GM18507 (cell line): ENCODE results near the gene FAM136A.

ENCODE experiments used
- DNase-seq: peaks from one replicate; pipeline ENCODE4 v3.0.0; 2011; ENCODE audit warnings: low read depth; ENCODE audit not compliant: insufficient read length; ENCODE audit errors: extremely low spot score
- FAIRE-seq: peaks from 2 replicates; lab custom pipeline; 2011; peaks lifted over from hg19 to GRCh38; lab: Jason Lieb, UNC

Gene FAM136A

DNA sequence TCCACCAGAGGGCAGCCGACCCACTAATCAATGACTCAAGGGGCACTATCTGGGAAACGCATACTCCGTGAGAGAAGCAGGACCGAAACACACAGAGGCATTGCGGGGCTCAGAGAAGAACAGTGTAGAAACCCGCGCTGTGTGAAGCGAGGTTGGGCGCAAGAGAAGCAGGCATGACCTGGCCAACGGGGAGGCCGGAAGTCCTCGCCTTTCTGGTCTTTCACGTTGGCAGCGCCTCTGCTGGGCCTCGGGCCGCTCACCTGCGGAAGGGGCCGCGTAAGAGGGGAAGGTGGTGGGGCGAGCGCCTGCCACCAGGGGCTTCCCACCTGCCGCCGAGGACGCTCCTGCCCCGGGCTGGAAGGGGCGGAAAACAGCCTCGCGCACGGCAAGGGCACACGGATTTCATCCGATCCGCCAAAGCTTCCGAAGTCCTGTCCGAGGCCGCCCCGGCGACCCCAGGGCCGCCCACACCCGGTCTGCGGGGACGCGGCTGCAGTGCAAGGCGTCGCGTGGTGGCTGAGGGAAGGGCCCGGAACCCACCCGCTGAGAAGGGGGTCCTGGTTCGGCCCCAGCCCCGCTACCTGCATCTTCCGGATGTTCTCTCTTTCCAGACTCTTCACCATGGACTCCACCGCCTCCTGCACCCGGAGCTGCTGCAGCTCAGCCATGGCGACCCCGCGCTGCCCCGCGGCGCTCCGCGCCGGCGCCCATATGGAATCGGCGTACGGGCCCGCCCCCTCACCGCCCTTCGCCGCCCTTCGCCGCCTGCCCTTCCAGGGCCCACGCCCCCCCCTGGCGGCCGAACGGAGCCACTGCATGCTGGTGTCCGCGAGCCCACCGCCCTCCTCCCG, at the start of gene FAM136A:
Gene FAM136A, minus strand, starts transcription at position 724 of the 851 bp plus-strand sequence. Its CDS starts 56 bp downstream, at position 668.
- FAIRE-seq = no peak
- peak; percentile 82 for DNase-seq

DNA sequence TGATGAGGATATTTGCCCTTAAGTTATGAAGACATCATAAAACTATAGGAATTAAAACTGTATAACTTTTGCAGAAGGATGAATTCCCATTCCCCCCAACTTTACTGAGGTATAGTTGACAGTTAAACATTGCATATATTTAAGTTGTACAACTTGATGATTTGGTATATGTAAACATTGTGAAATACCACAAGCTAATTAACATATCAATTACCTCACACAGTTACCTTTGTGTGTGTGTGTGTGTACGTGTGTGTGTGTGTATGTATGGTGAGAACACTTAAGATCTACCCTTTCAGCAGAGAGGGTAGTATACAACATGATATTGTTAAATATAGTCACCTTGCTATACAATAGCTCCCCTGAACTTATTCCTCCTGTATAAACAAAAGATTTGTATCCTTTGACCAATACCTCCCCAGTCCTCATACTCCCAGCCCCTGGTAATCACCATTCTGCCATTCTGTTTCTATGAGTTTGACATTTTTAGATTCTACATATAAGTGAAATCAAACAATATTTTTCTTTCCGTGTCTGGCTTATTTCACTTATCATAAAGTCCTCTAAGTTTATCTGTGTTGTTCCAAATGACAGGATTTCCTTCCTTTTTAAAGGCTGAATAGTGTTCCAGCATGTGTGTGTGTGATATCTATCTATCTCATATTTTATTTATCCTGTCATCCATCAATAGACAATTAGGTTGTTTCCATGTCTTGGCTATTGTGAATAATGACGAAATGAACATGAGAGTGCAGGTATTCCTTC, 48.2 kb upstream of the FAM136A start:
- DNase-seq (no peak), FAIRE-seq (no peak)

GRCh38 chr2:70347831-70348230, 46.0 kb upstream of the FAM136A start:
- FAIRE-seq (no peak), DNase-seq (no peak)

DNA sequence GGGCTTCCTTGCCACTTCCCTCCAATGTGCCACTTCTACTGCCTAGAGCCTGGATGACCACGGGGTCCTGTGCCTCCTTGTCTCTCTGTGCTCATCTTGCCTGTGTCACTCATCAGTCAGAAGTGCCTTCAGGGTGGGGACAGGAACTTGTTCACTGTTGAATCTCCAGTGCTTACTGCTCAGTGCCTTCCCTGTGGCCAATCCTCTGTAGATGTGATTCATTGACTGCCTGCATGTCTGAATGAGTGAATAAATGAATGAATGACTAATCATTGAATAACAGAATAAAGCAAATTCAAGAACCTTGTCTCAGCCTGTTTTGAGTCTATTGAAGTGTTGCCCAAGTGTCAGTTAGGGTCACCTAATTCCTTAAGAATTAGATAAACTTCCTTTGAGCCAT, 42.3 kb upstream of the FAM136A start:
- no peak for DNase-seq

GRCh38 chr2:70341477-70341765, 39.6 kb upstream of the FAM136A start:
- DNase-seq (no peak), FAIRE-seq (no peak)

More for the DNA sequence above, 42.3 kb upstream of the FAM136A start:
- FAIRE-seq = no peak

DNA sequence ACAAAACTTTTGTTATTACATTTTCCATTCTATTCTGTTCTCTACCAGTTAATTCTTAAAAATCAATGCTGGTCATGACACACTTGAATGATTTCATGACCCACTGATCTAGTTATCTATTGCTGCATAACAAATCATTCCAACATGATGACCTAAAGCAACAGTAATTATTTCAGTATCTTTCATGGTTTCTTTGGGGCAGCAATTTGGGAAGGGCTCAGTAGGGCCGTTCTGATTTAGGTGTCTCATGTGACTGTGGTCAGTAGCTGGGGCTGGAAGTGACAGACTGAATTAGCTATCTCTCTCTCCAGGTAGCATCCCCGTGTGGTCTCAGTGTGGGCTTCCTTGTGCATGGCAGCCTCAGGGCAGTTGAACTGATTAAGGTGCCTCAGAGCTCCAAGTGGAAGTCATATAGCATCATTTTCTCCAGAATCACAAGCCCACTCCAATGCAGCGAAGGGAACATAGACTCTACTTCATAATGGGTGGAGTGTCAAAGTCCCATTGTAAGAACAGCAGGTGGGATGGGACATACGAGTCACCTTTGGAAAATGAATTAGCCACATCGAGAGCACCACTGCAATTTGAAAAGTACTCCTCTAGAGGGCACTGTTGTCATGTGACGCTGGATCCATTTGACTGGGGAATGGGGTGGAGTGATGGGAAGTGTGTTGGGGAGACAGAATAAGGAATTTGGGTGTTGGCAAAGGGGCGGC, 39.1 kb upstream of the FAM136A start:
- FAIRE-seq (peak; percentile 75), DNase-seq (peak; percentile 18)

GRCh38 chr2:70340075-70340474, 38.2 kb upstream of the FAM136A start:
- DNase-seq (no peak), FAIRE-seq (no peak)

- no peak for DNase-seq
- no peak for FAIRE-seq
Observed at GRCh38 chr2:70336552-70336951, 34.7 kb upstream of the FAM136A start.

DNA sequence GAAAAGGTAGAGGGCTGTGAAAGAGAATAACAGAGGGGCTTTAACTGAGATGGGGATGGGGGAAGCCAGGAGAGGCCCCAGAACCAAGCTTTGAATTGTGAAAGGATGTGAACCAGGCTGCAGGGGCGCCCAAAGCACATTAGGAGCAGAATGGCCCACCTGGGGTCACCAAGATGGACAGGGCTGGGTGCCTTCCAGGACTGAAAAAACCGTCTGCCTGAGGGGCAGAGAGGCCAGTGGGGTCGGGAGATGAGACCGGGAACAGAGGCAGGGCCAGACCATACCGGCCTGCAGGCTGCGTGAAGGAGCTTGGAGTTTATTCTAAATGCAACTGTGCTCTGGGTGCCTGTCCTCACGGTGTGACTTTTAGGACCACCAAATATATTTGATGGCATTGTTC, 29.1 kb upstream of the FAM136A start:
- FAIRE-seq = no peak
- no peak for DNase-seq

DNA sequence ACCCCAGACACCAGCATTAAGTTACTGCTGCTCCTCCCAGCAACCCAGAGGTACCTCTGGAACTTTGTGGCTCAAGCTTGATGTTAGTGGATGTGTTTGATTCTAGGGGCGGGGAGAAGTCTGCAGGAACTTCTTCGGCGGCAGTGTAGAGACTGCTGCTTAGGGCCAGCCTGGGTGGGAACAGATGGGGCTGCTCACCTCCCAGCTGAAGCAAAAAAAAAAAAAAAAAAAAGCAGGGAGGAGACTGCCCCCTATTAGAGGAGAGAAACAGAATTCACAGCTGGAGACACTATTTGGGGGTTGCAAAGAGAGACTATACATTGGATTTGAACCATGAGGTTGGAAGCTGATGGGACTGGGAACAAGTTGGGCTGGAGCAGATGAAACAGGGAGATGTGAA, 28.6 kb upstream of the FAM136A start:
- DNase-seq (no peak), FAIRE-seq (no peak)

DNA sequence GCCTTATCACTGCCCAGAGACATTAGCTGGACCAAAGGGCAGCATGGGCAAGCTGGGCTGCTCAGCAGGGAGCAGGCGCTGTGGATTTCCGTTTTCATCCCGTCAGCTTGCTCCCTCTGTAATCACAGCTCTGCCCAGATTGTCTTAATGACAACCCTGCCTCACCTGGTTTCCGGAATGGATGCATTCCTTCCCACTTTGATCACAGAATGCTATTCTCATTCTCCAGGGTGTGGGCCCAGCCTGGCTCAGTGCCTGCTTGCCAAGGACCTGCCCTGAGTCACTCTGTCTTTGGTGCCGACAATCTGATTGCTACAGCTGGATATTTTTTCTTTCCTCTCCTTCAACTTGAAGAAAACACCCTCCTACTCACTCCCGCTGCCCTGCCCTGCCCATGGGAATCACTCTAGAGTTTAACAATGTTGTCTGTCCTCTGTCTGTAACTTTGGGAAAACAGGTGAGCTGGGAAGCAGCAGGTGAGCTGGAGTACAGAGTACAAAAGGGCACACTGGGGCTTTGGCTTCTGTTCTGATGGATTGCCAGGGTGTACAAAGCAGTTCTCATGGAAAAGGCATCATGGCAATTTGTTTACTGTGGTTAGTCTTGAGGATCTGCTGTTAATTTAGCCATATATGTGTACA, 27.2 kb upstream of the FAM136A start:
- FAIRE-seq = no peak
- no peak for DNase-seq

DNA sequence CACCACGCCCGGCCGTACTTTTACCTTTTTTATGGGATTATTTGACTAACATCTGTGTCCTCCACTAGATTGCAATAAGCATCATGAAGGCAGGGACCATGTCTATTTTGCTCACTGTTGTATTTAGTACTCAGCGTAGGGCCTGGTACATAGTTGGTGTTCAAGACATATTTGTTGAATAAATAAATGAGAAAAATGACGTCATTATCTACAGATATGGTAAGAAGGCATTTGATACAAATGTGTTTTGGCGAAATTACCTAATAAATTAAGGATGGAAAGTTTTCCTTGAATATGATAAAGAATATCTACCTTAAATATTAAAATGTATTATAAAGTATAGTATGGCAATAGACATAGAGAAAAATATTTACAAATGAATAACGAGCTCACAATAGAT, 24.0 kb upstream of the FAM136A start:
- no peak for FAIRE-seq
- no peak for DNase-seq

GRCh38 chr2:70322518-70322917, 20.7 kb upstream of the FAM136A start:
- no peak for DNase-seq
- FAIRE-seq = no peak

DNA sequence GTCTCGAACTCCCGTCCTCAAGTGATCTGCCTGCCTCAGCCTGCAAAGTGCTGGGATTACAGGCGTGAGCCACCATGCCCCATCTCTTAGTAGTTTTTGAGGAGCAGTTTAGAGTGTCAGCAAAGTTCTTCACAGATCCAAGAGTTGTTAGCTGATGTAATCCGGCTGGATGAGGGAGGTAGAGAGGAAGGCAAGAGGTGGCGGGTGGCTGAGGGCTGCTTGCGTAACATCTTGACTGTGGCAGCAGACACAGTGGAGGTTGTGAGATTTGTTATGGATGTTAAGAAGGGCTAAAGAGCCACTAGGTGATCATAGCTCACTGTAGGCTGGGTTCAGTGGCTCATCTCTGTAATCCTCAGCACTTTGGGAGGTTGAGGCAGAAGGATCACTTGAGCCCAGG, 19.5 kb upstream of the FAM136A start:
- no peak for DNase-seq
- no peak for FAIRE-seq

DNA sequence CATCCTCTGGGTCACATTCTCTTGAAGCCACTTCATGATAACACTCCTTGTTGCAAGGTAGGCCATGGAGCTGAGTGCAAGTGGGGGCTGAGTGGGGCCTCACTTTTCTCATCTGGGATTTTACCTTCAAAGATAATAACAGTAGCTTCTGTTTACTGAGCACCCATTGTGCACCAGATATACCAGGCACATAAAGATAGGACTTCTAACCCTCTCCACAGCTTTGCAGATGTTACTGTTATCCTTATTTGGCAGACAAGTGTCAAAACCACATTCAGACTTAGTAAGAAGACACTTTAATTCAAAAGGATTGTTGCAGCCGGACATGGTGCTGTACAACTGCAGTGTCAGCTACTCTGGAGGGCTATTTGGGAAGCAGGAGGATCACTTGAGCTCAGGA, 12.8 kb upstream of the FAM136A start:
- DNase-seq (no peak), FAIRE-seq (no peak)

GRCh38 chr2:70312560-70312959, 10.7 kb upstream of the FAM136A start:
- no peak for DNase-seq
- FAIRE-seq = no peak

GRCh38 chr2:70310899-70311298, 9.0 kb upstream of the FAM136A start:
- no peak for FAIRE-seq
- no peak for DNase-seq

DNA sequence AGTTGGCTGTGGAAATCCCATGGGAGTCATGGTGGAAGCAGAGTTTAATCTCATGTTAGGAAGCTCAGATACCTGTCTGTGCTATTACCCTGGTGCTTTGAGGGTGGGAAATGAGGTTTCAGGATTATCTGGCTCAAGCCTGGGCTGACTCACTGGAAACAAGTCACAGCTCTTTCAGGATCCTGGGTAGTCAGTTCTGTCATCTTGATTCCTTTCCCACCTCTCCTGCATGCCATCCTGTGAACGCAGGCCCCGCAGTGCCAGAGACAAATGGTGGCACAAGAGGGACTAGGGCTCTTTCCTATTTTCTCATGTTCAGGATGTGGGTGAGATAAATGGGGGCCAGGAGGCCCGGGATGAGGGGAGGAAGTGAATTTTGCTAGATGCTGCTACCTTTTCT, 3.7 kb upstream of the FAM136A start:
- FAIRE-seq (no peak), DNase-seq (no peak)

DNA sequence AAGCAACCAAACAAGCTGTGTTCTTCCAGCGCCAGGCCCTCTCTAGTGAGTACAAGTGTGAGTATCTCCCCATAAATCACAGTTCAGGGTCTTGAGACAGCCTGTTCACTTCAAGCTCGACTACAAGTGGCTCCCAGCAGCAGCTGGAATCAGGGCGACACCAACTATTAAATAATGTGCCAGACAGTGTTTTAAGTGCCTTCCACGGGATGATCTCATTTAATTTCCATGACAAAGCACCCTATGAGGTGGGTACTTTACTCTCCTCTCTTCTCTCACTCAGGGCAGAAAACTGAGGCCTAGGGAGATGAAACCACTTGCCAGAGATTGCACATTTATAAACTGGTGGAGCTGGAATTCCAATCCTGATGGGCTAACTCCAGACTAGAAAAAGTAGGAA, 2.6 kb upstream of the FAM136A start:
- FAIRE-seq (no peak), DNase-seq (no peak)

GRCh38 chr2:70303186-70303585, 1.3 kb upstream of the FAM136A start:
- DNase-seq = no peak
- no peak for FAIRE-seq
